Measurements from ENCODE around the gene CHRNA5.

Gene CHRNA5

GRCh38 chr15:78629716-78630065 lies 64.4 kb downstream of the CHRNA5 start:
- peaks cover 23% of the 10 kb centered on the region; the same call in 1 of the 2 replicates for H3K27me3 ChIP-seq (ENCODE audit: low read depth, low read length)
- no peak overlapping the region for H3K4me2 ChIP-seq (ENCODE audit: low read length)
- no peak overlapping the region for H3K27ac ChIP-seq (ENCODE audit: low read length)
- no peak overlapping the region for H3K4me3 ChIP-seq (ENCODE audit: low read length)
- H3K4me1 ChIP-seq (ENCODE audit: low read length) = no peaks in the 10 kb centered on the region
- no peak overlapping the region for H3K9ac ChIP-seq (ENCODE audit: low read length)
- no peaks in the 10 kb centered on the region for H3K79me2 ChIP-seq (ENCODE audit: low read length)
- no peaks in the 10 kb centered on the region for H4K20me1 ChIP-seq (ENCODE audit: insufficient read depth, low read length)
- no peaks in the 10 kb centered on the region for H3K36me3 ChIP-seq (replicated peaks; ENCODE audit: low read depth, low read length)
- H3K9me3 ChIP-seq (ENCODE audit: insufficient read depth, low read length) = peaks cover 9% of the 10 kb centered on the region; the same call in 1 of the 2 replicates
- H2AFZ ChIP-seq (ENCODE audit: low read depth, low read length) = no peak overlapping the region
- no peak for TF ChIP-seq CTCF (IDR thresholded peaks at IDR 0.05; ENCODE audit: low read depth, low read length)
- TF ChIP-seq EZH2phosphoT487 (IDR thresholded peaks at IDR 0.05; ENCODE audit: low read depth) = no peak

GRCh38 chr15:78630886-78631633 lies 65.7 kb downstream of the CHRNA5 start:
- Histone ChIP-seq H2AFZ (ENCODE audit: low read depth, low read length) (no peak overlapping the region), H3K4me2 (ENCODE audit: low read length) (no peak overlapping the region), H3K4me3 (ENCODE audit: low read length) (no peak overlapping the region), H3K9me3 (ENCODE audit: insufficient read depth, low read length) (peaks cover 9% of the 10 kb centered on the region; the same call in 1 of the 2 replicates), H4K20me1 (ENCODE audit: insufficient read depth, low read length) (no peaks in the 10 kb centered on the region), H3K36me3 (replicated peaks; ENCODE audit: low read depth, low read length) (no peaks in the 10 kb centered on the region), H3K4me1 (ENCODE audit: low read length) (no peaks in the 10 kb centered on the region), H3K79me2 (ENCODE audit: low read length) (no peaks in the 10 kb centered on the region), H3K9ac (ENCODE audit: low read length) (no peak overlapping the region), H3K27ac (ENCODE audit: low read length) (no peak overlapping the region), H3K27me3 (ENCODE audit: low read depth, low read length) (peaks cover 23% of the 10 kb centered on the region; the same call in 1 of the 2 replicates)
- TF ChIP-seq EZH2phosphoT487 (IDR thresholded peaks at IDR 0.05; ENCODE audit: low read depth) = no peak
- no peak for TF ChIP-seq CTCF (IDR thresholded peaks at IDR 0.05; ENCODE audit: low read depth, low read length)

GRCh38 chr15:78633348-78633747 lies 68.0 kb downstream of the CHRNA5 start:
- no peak overlapping the region for H3K4me2 ChIP-seq (ENCODE audit: low read length)
- no peaks in the 10 kb centered on the region for H4K20me1 ChIP-seq (ENCODE audit: insufficient read depth, low read length)
- no peak overlapping the region for H3K27ac ChIP-seq (ENCODE audit: low read length)
- peaks cover 9% of the 10 kb centered on the region; the same call in 1 of the 2 replicates for H3K9me3 ChIP-seq (ENCODE audit: insufficient read depth, low read length)
- TF ChIP-seq CTCF (IDR thresholded peaks at IDR 0.05; ENCODE audit: low read depth, low read length) (no peak), EZH2phosphoT487 (IDR thresholded peaks at IDR 0.05; ENCODE audit: low read depth) (no peak)
- peaks cover 8% of the 10 kb centered on the region; the same call in 1 of the 2 replicates for H3K4me1 ChIP-seq (ENCODE audit: low read length)
- no peak overlapping the region for H3K9ac ChIP-seq (ENCODE audit: low read length)
- H3K27me3 ChIP-seq (ENCODE audit: low read depth, low read length) = peaks cover 12% of the 10 kb centered on the region; the same call in 1 of the 2 replicates
- no peak overlapping the region for H3K4me3 ChIP-seq (ENCODE audit: low read length)
- H3K36me3 ChIP-seq (replicated peaks; ENCODE audit: low read depth, low read length) = no peaks in the 10 kb centered on the region
- H2AFZ ChIP-seq (ENCODE audit: low read depth, low read length) = no peak overlapping the region
- no peaks in the 10 kb centered on the region for H3K79me2 ChIP-seq (ENCODE audit: low read length)

- H4K20me1 ChIP-seq (ENCODE audit: insufficient read depth, low read length) = no peaks in the 10 kb centered on the region
- peaks cover 8% of the 10 kb centered on the region; the same call in 1 of the 2 replicates for H3K4me1 ChIP-seq (ENCODE audit: low read length)
- no peak overlapping the region for H3K27ac ChIP-seq (ENCODE audit: low read length)
- no peak overlapping the region for H3K4me2 ChIP-seq (ENCODE audit: low read length)
- no peak overlapping the region for H2AFZ ChIP-seq (ENCODE audit: low read depth, low read length)
- H3K9me3 ChIP-seq (ENCODE audit: insufficient read depth, low read length) = peaks cover 9% of the 10 kb centered on the region; the same call in 1 of the 2 replicates
- no peak overlapping the region for H3K4me3 ChIP-seq (ENCODE audit: low read length)
- no peak overlapping the region for H3K9ac ChIP-seq (ENCODE audit: low read length)
- TF ChIP-seq CTCF (IDR thresholded peaks at IDR 0.05; ENCODE audit: low read depth, low read length) (no peak), EZH2phosphoT487 (IDR thresholded peaks at IDR 0.05; ENCODE audit: low read depth) (no peak)
- H3K27me3 ChIP-seq (ENCODE audit: low read depth, low read length) = peaks cover 8% of the 10 kb centered on the region; the same call in 1 of the 2 replicates
- no peaks in the 10 kb centered on the region for H3K36me3 ChIP-seq (replicated peaks; ENCODE audit: low read depth, low read length)
- no peaks in the 10 kb centered on the region for H3K79me2 ChIP-seq (ENCODE audit: low read length)
Measured at GRCh38 chr15:78634210-78635145, 69.2 kb downstream of the CHRNA5 start.
